Fibroblast of skin of right quadriceps (primary cell): ENCODE measurements around the gene SLC6A4.

ENCODE experiments used
- DNase-seq: peaks from one replicate; pipeline ENCODE4 v3.0.0-alpha.2; 2013

The SLC6A4 gene

DNA sequence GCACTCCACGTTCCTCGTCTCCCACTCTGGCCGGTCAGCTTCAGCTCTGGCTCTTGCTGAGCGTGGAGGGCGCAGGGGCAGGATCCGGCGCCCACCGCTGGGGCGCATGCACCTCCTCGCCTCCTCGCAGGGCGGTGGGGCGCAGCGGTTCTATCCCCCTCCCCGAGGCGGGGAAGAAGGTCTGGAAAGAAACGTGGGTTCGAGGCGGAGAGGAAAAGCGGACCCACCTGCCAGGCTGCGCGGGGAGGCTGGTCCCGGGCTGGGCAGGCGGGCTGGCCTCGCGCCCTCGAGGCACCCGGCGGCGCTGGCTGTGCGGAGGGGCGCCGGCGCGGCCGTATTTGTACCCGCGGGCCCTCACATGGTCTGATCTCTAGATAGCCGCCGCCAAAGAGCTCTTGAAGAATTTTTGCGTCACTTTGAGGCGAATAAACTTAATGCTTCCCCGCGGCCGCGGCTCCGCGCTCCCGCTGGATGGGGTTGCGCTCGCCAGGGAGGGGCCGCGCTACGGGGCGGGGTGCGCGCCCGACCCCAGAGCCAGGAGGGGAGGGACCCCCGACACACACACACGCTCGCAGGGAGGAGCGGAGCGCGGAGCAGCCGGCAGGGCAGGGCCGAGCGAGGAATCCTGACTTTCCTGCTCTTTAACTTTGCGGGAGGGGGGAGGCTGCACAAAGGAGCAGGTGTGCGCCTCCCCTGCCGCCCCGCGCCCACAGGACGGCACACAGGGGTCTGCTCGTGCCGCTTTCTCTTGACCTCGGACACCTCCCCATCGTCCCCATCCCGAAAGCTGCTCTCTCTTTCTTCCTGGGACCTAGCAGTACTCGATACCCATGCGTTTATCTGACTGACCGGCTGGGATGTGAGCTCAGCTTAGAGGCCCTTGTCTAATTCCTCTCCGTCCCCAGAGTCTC, at the start of gene SLC6A4:
Gene SLC6A4, minus strand, starts transcription at position 312 of the 911 bp plus-strand sequence. CDS start 13,739 bp downstream, outside the sequence.
- no peak for DNase-seq

DNA sequence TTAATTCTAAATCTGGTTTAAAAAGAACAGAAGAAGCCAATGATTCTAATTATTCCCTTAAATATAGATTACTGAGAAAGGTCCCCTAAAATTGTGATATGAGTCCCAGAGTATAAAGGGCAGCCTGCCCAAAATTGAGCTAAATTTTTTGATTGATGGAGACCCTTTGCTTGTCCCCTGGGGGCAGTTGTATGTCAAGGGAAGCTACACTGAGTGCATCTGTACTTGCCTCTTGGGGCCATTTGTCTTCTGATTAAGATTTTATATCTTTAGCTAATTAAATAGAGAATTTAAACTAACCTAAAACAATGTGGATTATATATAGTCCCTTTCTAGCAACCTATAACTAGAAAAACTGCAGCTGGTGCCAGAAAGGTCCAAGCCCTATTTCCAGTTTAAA, 43.7 kb upstream of the SLC6A4 start:
- DNase-seq, result no peak

DNA sequence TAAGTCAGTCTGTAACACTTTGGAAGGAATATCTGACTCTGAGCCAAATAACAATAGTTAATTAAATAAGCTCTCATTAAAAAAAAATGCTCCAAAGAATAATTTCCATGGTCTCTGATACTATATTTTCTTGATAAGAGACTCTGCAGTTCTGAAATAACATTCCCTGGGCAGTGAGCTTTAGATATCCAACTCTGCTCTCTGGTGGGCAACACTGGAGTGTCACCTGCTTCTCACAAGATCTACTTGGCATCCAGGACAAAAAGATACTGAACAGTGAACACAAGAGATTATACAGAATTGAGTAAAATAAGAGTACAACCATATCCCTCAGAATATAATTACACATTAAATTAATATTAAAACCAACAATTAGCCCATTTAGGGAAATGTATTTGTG, 42.5 kb upstream of the SLC6A4 start:
- DNase-seq, result peak; percentile 5

DNA sequence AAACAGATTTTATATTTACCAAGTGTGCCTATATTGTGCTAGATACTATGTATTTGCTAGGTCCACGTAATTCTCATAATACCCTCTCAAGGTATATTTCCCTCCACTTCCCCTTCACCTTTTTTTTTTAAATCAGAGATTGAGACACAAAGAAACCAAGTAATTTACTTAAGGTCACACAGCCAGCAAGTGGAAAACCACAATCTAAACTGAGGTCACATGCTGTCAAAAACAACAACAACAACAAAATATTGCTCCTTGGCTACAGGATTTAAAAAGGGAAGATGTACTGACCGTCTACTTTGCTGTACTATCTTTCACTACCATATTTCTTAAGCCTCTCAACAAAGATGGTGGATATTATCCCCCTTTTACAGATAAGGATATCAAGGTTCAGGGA, 40.4 kb upstream of the SLC6A4 start:
- no peak for DNase-seq

DNA sequence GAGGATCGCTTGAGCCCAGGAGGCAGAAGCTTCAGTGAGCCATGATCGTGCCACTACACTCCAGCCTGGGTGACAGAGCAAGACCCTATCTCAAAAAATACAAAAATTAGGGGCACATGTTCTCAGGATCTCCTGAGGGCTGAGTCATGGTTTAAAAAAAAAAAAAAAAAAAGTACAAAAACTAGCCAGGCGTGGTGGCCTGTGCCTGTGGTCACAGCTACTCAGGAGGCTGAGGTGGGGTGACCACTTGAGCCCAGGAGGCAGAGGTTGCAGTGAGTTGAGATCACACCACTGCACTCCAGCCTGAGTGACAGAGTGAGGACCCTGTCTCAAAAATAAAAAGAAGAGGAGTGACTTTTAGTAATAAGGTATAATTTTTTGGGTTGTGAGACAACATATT, 39.4 kb upstream of the SLC6A4 start:
- DNase-seq, result no peak

DNA sequence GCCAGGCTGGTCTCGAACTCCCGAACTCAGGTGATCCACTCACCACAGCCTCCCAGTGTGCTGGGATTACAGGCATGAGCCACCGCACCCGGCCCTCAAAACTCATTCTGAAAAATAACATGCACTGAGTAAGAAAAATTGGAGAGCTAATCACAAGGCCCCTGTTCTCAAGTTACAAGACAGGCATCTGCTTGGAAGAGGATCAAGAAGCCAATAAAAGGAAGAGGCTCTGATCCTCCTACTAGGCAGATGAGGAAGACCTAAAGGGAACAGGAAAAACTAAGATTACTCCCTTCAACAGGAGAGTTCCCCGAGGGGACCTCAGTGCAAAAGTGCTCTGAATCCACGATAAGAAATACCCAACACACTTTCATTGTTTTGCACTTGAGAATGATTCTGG, 37.9 kb upstream of the SLC6A4 start:
- peak; percentile 10 for DNase-seq

DNA sequence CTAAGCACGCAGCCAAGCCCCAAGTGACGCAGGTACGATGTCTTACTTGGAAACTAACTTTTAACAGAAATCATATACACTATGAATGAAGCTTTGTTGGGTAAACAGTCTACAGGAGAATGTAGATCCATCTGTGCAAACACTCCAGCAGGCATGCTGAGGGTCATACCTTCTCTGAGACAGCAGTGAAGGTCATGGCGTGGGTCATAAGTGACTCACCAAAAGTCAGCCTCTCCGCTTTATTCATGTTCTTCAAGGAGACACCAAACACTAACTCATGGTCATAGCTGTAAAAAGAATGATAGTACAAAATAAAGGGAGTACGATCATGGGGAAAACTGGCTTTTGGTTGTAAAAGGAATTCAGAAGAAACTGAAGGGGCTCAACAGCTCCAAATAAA, 35.6 kb upstream of the SLC6A4 start:
- DNase-seq, result no peak

DNA sequence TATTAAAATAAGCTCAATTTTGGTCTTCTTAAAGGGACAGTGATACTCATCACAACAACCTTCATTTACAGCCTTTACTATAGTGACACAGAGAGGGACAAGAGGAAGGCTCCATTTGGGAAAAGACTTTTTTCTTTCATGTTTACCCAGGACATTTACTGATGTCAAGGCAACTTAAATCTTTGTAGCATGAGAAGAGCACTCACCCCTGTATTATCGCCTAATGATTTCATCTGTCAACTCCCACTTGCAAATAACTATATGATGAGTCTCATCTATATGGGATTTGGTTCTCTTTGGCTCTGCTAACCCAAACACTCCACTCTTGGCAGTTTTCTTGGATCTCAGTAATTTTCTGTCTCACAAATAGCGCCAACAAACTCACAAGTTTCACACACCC, 32.1 kb upstream of the SLC6A4 start:
- peak; percentile 16 for DNase-seq

DNA sequence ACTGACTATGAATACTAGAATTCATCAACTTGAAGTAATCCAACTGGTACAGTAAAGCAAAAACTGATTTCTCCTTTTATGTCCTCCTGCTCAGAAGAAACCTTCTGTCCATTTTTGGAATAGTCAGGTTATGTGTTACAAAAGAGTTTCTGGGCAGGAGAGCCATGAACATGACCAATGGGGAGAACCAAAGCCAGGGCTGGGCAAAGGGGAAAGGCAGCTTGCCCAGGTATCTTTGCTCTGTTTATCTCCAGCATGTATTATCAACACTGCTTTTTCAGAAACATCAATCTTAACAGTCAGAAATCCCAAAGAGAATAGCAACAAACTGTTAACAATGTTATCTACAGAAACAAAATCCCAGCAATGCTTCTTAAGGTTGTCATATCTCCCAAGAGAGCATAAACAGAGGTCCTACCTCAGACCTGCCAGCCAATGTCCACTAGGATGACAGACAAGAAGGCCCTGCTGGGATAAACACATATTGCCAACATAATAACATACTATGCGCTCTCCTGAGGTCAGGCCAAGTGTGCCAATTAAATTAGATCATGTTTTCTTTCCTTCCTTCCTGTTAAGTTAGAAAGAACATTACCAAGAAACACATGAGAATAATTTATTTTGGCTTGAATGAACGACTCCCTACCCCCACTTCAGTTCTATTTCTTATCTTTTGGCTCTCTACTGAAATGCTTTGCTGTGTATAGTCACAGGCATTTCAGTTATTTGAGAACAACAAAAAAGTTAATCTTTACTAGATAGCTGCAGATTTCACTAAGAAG, 28.2 kb upstream of the SLC6A4 start:
- peak; percentile 5 for DNase-seq

DNA sequence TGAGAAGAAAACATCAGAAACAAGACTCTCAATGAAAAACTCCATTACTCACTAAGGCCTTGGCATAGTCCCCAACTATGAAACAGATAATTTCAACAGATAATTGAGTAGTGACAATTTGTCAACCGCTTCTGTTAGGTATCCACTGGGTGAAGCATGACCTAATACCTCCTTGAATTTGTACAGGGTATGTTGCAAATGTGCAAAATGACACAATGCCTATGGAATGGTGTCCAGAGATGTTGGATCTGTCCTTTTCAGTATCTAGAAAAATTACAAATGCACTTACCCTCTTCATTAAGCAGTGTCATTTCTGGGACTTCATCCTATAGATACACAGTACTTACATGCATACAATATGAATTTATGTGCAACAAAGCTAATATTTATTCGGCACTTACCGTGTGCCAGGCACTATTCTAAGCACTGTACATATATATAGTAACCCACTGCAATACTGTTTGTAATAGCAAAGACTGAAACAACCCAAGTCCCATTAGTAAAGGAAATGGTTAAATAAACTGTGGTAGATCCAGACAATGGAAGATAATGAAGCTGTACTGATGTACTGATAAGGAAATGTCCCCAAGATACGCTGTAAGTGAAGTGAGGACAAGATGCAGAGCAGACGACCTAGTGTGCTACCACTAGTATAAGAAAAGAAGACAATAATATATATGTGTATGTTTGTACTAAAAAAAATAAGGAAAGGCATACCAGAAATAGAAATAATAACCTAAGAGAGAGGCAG, 21.4 kb upstream of the SLC6A4 start:
- peak; percentile 49 for DNase-seq

DNA sequence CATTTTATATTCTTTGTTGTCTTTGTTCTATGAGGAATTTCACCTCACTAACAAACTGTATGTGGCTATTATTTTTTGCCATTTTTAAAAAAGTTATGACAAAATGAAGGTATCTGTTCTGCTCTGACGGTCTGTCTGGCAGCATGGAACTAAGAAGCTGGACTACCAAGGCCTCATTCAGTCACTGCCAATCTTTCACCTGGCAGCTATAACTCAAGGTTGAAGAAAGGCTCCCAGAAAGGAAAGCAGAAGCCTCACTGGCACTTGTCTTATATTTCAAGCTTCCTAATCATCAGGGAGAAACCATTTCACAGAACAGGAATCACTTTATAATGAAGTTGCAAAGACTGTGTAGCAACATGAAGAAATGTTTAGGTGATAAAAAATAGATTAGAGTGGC, 18.7 kb upstream of the SLC6A4 start:
- no peak for DNase-seq

DNA sequence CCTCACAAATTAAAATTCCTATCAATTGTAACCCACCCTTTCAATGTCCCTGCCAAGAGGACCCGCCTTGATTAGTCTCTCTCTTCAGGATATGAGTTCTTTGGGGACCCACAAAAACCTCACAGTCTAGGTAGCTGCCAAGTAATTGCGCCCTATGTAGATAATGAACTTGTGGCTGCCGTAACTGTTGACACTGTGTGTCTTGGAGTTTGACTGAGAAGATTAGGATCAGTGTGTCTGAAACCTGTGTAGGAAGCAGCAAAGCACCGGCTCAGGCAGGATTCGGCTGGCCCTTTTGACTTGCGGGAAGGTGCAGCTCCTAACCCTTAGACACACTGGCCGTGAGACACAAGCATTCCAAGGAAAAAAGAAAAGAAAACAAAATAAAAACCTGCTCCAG, 17.8 kb upstream of the SLC6A4 start:
- no peak for DNase-seq

DNA sequence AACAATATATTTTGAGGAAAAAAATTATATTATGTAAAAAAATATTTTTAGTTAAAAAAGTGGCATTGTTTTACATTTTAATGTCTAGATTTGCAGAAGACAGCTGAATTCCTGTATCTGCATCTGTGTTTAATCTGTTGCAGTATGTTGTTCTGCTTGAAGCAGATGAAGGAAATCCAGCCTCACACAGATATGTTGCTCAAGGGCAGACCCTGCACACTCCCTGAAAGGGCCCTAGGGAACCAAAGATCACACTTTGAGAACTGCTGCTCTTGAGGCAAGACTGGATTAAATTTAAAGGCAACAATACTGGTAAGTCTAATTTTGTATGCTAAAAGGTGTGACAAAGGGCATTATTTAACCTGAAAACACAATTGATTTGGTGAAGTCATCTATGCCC, 16.4 kb upstream of the SLC6A4 start:
- no peak for DNase-seq

DNA sequence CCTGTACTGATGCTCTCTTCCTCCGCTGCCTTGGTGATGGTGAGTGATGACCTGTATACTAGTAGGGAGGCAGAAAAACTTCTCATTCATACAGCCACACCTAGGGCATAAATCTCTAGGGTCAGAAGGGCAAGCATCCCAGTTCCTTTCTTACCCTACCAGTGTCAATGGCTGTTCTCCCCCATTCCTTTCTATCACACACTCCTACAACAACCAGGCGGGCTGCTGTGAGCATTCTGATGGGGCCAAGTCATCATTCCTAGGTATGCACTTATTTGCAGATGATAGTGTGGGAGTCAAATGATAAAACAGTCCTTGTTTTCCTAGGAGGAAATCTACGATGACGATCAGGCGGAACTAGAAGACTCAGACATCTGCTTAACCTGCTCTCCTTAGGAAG, 14.0 kb upstream of the SLC6A4 start:
- DNase-seq, result no peak

DNA sequence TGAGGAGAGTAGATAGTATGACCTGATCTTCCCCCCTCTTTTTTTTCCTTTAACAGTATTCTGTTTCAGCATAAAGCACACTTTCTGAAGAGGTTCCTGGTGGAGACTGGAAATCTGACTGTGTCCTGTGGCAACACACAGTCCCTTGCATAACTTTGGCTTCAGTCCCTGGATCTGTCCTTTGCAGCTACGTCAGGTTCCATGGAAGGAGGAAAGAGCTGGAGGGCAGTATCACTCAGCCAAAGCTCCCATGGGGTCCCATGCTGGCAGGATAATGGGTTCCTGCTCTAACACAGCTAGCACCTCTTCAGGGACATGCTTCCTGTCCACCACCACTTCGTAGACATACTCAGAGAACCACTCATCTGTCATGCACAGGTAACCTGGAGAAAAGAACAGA, 13.3 kb upstream of the SLC6A4 start:
- no peak for DNase-seq

DNA sequence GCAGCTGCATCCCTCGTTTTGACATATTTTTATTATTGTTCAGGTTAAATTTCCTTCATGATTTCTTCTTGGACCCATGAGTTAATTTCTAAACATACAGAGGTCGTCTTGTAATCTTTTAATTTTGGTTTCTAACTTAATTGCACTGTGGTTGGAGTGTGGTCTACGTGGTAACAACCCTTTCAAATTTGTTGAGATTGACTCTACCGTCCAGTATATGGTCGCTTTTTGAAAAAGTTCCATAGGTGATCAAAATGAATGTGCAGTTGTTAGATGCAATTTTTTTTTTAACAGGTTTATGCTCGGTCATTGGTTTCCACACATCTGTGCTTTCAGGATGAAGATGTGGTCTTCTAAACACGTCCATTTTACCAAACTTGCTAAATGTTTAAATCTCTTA, 11.0 kb upstream of the SLC6A4 start:
- DNase-seq, result no peak

DNA sequence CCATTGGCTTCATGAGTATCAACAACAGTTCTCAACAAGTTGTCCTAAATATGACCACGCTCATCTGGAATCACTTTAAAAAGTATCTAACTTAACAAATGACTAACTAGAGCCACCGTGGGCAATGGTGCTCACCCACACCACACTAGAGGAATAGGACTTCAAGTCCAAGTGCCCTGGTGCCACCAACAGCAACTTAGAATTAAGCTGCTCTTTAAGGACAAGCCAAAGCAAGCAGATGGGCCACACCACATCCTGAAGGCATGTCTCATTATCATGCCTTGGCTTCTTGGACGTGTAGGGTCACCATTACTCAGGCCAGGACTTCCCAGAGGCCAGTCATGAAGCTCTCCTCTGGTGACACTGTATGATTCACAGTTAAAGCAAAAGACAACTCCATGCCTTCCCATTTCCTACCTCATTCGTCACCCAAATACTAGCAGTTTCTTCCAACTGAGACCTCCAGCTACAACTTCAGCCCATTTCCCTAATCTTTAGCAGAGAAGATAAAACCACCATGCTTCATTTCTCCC, 9.4 kb upstream of the SLC6A4 start:
- DNase-seq, result peak; percentile 13

DNA sequence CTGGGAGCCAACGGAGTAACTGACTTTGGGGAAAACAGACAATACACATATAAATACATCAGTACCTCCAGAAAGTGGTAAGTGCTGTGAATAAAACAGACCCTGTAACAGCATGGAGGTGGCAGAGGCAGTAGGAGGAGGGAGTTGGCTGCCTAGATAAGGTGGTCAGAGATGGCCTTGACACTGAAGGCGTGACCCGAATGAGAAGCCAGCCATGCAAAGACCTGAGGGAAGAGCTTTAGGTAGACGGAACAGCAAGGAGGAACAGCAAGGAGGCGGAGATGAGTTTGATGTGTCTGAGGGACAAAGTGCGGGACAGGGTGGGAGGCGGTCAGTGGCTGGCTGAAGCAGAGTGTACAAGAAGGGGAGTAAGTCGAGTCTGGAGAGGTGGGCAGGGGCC, 8.1 kb upstream of the SLC6A4 start:
- DNase-seq, result no peak

DNA sequence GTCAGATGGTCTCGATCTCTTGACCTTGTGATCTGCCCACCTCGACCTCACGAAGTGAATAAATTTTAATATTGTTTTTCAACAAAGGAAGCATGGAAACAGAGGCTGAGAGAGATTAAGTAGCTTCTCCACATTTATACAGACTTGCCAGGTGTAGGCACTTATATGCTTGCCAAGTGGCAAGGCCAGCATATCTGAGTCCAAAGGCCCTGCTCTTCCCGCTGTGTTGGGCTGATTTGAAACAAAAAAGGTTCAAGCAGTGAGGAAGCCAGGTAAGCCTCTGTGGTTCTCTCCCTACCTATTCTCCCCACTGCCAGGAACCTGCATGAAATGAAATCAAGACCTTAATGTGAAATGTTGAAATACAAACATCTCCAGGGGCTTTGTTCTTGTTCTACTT, 7.5 kb upstream of the SLC6A4 start:
- no peak for DNase-seq

DNA sequence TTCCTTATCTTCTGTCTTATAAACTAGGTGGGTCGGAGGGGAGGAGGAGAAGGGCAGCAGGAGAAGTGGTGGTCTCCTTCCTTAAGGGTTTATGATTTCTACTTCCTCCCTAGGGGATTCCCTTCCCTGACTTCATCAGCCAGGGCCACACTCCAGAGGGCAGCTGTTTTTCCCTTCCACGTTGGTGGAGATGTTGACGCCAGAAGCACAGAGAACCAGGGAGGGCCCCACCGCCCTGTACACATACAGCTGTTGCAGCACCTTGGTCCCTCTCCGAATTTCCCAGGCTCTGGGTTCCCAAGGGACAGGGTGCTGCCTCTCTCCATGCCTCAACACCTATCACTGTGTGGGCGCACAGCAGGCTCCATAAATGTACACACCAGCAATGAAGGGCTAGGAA, 5.6 kb upstream of the SLC6A4 start:
- no peak for DNase-seq

DNA sequence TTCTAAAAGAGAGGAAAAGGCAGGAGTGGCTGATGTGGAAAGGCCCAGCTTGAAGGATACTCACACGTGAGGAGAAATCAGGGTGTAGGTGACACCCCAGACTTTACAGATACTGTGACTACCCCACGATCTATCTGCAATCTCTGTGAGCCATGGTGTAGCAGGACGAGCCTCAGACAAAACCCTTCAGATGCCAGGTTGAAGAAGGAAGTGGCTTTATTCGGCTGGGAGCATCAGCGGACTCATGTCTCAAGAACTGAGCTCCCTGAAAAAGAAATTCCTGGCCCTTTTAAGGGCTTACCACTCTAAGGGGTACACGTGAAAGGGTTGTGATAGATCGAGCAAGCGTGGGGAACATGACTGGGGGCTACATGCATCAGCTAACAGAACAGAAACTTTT, 4.7 kb upstream of the SLC6A4 start:
- no peak for DNase-seq

DNA sequence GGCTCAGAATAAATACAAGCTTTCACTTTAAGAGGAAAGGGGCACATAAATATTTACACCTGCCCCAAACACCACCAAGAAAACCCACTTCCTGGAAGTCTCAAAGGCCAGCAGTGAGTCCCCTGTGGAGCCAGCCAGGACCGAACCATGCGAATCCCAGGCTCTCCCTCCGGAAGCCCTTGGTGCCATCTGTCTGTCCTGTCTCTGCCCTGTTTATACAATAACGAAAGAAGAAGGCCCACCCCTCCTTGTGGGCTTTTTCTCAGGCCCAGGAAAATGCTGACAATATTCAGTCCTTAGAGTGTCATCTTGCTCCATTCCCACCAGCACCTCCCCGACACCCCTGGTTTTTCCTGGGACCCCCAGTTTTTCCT, 3.6 kb upstream of the SLC6A4 start:
- DNase-seq, result no peak

DNA sequence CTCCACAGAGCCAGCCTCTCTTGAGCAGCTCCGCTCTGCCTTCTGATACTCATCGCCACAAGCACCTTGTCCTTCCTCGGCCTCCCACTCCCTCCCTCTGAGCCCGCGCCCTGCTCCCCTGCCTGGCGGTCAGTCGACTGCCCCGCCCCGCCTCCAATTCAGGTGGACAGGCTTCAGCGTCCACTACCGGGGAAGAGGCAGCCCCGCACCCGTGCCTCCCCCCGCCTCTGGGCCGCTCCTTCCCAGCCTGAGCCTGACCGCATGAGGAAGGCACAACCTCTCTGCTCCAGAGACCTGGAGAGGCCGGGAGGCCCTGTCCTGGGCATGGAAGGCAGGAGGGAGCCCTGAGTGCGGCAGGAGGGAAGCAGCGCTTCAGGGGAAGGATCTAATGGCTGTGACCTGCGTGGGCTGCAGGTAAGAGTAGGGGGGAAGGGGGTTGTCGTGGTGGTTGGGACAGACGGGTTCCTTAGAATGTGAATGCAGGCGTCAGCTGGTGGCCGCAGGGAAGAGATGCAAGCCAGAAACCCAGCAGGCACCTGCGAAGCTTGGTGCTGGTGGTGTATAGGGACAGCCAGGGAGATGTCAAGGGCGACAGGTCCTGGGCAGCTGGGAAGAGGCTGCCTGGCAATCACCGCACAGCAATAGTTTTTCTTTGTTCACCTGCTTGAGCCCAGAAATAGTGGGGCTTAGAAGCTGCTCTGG, 3.0 kb upstream of the SLC6A4 start:
- DNase-seq, result no peak
